ENCODE data around the gene GAL3ST3. TPM values are rescaled to one million over a fixed set of nuclear protein-coding genes. Genes with fewer than 3 reads are reported as not detected.
A peak's percentile ranks its signal among the peaks of the same experiment; 100 is the strongest.

Gene GAL3ST3
- total and polyA plus RNA-seq, 10 of the 15 experiments (the other 5 are each of a cell fraction or from before 2014, with no cell fraction given), result 0.06 to 0.12 TPM; not detected in 8

DNA sequence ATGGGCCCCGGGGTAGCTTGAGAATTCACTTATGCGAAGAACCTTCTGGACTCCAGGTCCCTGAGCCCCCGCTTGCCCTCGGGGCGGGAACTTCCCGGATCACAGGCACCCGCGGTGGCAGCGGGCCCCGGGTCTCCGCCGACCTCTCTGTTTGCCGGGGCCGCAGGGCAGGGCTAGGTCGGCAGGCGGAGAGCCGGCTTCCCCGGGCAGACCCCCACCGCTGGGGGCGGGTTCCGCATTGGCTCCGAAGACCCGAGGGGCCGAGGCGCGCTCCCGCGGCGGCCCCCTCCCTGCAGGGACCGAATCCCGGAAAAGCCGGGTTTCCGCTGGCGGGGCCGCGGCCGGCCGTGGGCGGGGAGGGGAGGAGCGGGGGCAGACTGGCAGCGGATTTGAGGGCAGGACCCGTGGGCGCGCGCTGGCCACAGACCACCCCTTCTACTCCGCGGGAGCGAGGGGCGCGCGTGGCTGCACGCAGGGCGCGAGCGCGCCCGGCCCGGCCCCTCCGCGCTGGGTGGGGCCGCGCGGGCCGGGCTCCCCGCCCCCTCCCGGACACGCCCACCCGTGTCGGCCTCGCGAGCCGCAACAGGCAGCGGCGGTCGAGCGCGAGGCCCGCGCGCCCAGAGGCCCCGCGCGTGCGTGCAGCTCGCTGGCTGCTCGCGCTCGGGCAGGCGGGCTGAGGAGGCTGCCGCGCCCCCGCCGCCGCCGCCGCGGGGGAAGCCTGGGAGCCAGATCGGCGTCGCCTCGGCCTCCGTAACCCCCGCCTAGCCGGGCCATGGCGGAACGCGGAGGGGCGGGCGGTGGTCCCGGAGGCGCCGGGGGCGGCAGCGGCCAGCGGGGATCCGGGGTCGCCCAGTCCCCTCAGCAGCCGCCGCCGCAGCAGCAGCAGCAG, 21.0 kb upstream of the GAL3ST3 start, which contains the start of gene PACS1 (continued):
- TF ChIP-seq, protein P1, sequence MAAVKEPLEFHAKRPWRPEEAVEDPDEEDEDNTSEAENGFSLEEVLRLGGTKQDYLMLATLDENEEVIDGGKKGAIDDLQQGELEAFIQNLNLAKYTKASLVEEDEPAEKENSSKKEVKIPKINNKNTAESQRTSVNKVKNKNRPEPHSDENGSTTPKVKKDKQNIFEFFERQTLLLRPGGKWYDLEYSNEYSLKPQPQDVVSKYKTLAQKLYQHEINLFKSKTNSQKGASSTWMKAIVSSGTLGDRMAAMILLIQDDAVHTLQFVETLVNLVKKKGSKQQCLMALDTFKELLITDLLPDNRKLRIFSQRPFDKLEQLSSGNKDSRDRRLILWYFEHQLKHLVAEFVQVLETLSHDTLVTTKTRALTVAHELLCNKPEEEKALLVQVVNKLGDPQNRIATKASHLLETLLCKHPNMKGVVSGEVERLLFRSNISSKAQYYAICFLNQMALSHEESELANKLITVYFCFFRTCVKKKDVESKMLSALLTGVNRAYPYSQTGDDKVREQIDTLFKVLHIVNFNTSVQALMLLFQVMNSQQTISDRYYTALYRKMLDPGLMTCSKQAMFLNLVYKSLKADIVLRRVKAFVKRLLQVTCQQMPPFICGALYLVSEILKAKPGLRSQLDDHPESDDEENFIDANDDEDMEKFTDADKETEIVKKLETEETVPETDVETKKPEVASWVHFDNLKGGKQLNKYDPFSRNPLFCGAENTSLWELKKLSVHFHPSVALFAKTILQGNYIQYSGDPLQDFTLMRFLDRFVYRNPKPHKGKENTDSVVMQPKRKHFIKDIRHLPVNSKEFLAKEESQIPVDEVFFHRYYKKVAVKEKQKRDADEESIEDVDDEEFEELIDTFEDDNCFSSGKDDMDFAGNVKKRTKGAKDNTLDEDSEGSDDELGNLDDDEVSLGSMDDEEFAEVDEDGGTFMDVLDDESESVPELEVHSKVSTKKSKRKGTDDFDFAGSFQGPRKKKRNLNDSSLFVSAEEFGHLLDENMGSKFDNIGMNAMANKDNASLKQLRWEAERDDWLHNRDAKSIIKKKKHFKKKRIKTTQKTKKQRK (IDR thresholded peaks at IDR 0.05; ENCODE audit: low read depth, low read length), result no peak
- TF ChIP-seq, protein P2, sequence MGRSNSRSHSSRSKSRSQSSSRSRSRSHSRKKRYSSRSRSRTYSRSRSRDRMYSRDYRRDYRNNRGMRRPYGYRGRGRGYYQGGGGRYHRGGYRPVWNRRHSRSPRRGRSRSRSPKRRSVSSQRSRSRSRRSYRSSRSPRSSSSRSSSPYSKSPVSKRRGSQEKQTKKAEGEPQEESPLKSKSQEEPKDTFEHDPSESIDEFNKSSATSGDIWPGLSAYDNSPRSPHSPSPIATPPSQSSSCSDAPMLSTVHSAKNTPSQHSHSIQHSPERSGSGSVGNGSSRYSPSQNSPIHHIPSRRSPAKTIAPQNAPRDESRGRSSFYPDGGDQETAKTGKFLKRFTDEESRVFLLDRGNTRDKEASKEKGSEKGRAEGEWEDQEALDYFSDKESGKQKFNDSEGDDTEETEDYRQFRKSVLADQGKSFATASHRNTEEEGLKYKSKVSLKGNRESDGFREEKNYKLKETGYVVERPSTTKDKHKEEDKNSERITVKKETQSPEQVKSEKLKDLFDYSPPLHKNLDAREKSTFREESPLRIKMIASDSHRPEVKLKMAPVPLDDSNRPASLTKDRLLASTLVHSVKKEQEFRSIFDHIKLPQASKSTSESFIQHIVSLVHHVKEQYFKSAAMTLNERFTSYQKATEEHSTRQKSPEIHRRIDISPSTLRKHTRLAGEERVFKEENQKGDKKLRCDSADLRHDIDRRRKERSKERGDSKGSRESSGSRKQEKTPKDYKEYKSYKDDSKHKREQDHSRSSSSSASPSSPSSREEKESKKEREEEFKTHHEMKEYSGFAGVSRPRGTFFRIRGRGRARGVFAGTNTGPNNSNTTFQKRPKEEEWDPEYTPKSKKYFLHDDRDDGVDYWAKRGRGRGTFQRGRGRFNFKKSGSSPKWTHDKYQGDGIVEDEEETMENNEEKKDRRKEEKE (IDR thresholded peaks at IDR 0.05), result 0 out of 2 replicates have a peak, but pooled peaks have one; percentile 3
